K562 treated with DMSO at 1 percent for 4 hours (cell line): ENCODE data around the gene PIK3R5. TPM values are rescaled to one million over a fixed set of nuclear protein-coding genes. Genes with fewer than 3 reads are reported as not detected.

ENCODE experiments used
- total RNA-seq: library from RNA; unstranded; fragments of 300-600 nt; gene quantifications from 2 replicates; pipeline ENCODE4 v1.2.3, GENCODE V29; 2022; ENCODE audit not compliant: insufficient read depth

Gene PIK3R5, protein sequence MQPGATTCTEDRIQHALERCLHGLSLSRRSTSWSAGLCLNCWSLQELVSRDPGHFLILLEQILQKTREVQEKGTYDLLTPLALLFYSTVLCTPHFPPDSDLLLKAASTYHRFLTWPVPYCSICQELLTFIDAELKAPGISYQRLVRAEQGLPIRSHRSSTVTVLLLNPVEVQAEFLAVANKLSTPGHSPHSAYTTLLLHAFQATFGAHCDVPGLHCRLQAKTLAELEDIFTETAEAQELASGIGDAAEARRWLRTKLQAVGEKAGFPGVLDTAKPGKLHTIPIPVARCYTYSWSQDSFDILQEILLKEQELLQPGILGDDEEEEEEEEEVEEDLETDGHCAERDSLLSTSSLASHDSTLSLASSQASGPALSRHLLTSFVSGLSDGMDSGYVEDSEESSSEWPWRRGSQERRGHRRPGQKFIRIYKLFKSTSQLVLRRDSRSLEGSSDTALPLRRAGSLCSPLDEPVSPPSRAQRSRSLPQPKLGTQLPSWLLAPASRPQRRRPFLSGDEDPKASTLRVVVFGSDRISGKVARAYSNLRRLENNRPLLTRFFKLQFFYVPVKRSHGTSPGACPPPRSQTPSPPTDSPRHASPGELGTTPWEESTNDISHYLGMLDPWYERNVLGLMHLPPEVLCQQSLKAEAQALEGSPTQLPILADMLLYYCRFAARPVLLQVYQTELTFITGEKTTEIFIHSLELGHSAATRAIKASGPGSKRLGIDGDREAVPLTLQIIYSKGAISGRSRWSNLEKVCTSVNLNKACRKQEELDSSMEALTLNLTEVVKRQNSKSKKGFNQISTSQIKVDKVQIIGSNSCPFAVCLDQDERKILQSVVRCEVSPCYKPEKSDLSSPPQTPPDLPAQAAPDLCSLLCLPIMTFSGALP
- 0.17 TPM in 1 of 2 replicates, not detected in the other for total RNA-seq

DNA sequence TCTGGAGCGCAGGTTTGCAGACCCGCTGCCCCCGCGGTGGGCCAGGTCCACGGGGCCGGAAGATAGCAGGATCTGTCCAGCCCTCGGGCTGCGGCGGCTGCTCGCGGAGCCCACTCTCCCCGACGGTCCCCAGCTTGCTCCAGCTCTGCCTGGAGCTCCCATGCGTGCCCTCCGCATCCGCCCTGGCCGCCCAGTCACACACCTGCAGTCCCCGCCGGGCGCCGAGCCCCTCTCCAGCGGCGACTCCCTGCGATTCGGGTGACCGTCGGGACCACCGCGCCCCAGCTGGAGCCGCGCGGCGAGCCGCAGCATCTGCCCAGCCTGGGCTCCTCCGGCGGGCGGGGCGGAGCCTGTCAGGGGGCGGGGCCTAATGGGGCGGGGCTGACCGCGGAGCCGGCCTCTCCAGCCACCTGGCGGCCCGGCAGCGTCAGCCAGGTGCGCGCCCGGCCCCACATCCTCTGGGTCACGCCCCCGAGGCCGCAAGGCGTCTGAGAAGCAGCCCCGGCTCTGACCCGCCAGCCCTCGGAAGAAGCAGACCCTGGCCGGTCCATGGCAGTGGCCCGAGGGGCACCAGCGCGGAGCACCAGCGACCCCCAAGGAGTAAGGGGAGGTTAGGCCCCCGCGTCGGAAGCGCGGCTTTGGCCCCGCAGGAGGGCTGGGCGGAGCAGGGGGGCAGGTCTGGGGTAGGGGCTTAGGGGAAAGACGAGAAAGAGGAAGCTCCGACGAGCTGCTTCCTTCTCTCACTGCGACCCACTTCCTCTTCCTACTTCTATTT lies at the start of gene PIK3R5:
PIK3R5 (minus strand) TSS at position 314 of the 775 bp plus-strand sequence. CDS start 54,213 bp downstream, outside the sequence.

DNA sequence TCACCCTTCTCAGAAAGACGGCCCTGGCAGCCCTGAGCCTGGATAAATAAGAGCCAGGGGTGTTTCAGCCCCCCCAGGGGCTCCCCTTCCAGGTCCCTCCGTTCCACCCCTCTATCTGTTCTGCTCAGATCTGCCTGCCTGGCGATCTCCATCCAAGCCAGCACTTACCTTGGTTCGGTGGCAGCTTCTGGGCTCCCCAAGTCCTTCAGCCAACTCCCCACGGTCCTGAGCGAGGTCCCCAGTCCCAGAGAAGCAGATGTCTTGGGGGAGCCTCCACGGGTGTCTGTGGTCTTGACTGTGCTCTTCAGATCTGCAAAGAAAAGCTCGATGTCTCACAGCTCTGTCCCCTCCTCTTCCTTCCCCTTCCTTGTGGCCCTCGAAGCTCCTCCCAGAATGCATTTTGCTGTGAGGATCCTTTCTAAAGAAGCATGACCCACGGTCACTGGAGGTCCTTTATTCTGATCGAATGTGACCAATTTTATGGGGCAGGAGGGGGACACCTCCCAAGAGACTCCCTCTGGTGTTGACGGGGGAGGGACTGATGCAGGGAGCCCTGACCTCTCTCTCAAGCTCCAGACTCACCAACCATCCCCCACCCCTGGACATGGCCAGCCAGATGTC lies 98.0 kb downstream of the PIK3R5 start, which contains the start of gene PIK3R6:
PIK3R6 (minus strand) TSS at position 314 of the 621 bp plus-strand sequence. CDS start 17,880 bp downstream, outside the sequence.

Other genes with a start within 250 kb of the PIK3R5 start
- not detected in 2 replicates for gene CCDC42, start 220.9 kb downstream of the PIK3R5 start, total RNA-seq
- gene SPDYE4, start 207.2 kb downstream of the PIK3R5 start, total RNA-seq, result not detected in 2 replicates
- gene MFSD6L, start 166.3 kb downstream of the PIK3R5 start, total RNA-seq, result not detected in 2 replicates
- not detected in 2 replicates for gene PIK3R6, start 98.0 kb downstream of the PIK3R5 start, total RNA-seq
- gene NTN1, start 55.8 kb upstream of the PIK3R5 start, total RNA-seq, result not detected in 2 replicates